IPS-15b (cell line): Measurements from ENCODE around the gene PAOX.
"Not testable (repeated sequence)": the region's sequence is repeated elsewhere in the genome, so short reads cannot be mapped to it uniquely, and the experiment has no call there.

ENCODE experiments used
- H3K27me3 ChIP-seq: one replicate; pipeline ENCODE4 v1.6.1; 2013; ENCODE audit warnings: low read length; ENCODE audit not compliant: control insufficient read depth, insufficient read depth
- H3K36me3 ChIP-seq: one replicate; pipeline ENCODE4 v1.6.1; 2013; ENCODE audit warnings: low read length; ENCODE audit not compliant: control insufficient read depth, insufficient read depth
- H3K4me1 ChIP-seq: one replicate; pipeline ENCODE4 v1.6.1; 2013; ENCODE audit warnings: mild to moderate bottlenecking, low read length; ENCODE audit not compliant: control insufficient read depth, insufficient read depth
- H3K4me3 ChIP-seq: one replicate; pipeline ENCODE4 v1.5.1; 2013; ENCODE audit warnings: low read depth, low read length
- H3K9ac ChIP-seq: one replicate; pipeline ENCODE4 v1.6.1; 2013; ENCODE audit warnings: low read depth, mild to moderate bottlenecking, low read length
- H3K9me3 ChIP-seq: one replicate; pipeline ENCODE4 v1.6.1; 2013; ENCODE audit warnings: mild to moderate bottlenecking, low read length; ENCODE audit not compliant: control insufficient read depth, insufficient read depth

Gene PAOX

DNA sequence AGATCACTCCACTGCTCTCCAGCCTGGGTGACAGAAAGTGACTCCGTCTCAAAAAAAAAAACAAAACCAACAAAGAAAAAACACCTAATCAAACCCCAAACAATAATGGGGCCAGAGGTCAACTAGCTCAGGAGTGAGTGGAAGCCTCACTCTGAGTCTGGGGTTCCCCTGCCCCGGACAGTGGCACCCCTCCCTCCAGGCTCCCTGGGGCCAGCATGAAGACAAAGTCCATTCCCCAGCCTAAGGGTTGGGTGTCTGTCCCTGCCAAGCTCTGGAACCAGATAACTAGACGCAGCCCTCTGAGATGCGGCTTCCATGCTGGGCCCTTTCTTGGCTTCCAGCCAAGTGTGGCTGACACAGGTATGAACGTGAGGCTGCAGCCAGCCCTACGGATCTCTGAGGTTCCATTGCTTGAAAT is 19.5 kb upstream of the PAOX start:
- H3K4me1 ChIP-seq: no peaks in the 10 kb centered on the region
- peaks cover 6% of the 10 kb centered on the region for H3K27me3 ChIP-seq
- H3K4me3 ChIP-seq: no peak overlapping the region
- no peaks in the 10 kb centered on the region for H3K9me3 ChIP-seq
- peaks cover 26% of the 10 kb centered on the region for H3K36me3 ChIP-seq
- no peak overlapping the region for H3K9ac ChIP-seq

DNA sequence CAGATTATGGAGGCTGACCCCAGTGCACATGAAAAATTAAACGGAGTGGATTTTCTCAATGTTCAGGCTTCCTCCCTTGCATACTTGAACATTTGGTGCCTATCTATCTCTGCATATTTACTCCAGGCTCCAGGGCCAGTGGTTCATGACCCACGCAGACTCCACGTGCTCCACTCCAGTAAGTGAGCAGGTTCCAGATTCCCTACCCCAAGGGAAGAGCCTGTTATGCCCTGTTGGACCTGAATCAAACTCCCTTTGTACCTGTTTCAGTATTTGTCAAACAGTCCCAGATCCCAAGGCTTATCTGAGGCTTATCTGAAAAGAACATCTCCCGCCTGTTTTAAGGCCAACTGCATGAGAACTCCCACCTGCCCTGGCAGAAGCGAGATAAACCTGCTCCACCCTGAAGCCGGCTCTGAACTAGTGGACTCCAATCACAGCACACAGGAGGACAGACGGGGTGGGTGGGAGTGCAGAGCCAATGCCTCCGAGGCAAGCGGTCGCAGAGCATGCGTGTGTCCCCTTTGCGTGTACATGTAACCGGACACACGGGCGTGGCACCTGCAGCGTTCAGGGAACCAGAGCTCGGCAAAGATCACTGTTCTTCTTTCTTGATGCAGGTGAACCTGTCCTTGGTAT is 19.0 kb upstream of the PAOX start:
- no peaks in the 10 kb centered on the region for H3K4me1 ChIP-seq
- peaks cover 6% of the 10 kb centered on the region for H3K27me3 ChIP-seq
- no peaks in the 10 kb centered on the region for H3K9me3 ChIP-seq
- H3K9ac ChIP-seq: no peak overlapping the region
- H3K4me3 ChIP-seq: no peak overlapping the region
- peaks cover 26% of the 10 kb centered on the region for H3K36me3 ChIP-seq

DNA sequence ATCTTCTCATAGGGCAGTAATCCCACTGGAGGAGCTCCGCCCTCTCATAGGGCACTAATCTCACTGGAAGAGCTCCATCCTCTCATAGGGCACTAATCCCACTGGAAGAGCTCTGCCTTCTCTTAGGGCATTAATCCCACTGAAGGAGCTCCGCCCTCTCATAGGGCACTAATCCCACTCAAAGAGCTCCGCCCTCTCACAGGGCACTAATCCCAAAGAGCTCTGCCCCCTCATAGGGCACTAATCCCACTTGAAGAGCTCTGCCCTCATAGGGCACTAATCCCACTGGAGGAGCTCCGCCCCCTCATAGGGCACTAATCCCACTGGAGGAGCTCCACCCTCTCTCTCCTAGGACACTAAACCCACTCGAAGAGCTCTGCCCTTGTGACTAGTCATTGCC is 17.8 kb upstream of the PAOX start:
- Histone ChIP-seq H3K9ac (no peak overlapping the region), H3K4me3 (no peak overlapping the region), H3K36me3 (peaks cover 33% of the 10 kb centered on the region), H3K9me3 (no peaks in the 10 kb centered on the region), H3K27me3 (peaks cover 6% of the 10 kb centered on the region), H3K4me1 (no peaks in the 10 kb centered on the region)

DNA sequence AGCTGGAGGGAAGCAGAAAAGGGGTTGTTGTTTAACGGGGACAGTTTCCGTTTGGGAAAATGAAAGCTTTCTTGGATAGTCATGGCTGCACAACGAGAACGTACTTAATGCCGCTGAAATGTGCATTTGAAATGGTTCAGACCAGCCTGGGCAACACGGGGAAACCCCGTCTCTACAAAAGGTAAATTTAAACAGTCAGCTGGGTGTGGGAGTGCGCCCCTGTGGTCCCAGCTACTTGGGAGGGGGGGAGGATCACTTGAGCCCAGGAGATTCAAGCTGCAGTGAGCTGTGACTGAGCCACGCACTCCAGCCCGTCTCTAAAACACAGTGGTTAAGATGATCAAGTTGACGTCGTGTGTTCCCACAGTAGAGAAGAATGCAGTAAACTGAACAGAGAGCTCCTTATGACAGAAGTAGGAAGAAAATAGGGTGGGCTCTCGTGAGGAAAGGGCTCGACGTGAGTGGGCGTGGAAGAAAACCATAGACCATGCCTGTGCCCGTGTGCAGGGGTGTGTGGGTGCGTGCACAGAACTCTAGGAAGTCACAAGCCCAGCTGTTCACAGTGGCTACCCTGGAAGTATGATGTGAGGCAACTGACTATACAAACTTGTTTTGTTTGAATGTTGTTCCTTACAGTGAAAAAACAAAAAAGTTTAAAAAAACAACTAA is 17.2 kb upstream of the PAOX start:
- Histone ChIP-seq H3K27me3 (peaks cover 6% of the 10 kb centered on the region), H3K9me3 (no peaks in the 10 kb centered on the region), H3K4me1 (no peaks in the 10 kb centered on the region), H3K4me3 (no peak overlapping the region), H3K9ac (no peak overlapping the region), H3K36me3 (peaks cover 36% of the 10 kb centered on the region)

DNA sequence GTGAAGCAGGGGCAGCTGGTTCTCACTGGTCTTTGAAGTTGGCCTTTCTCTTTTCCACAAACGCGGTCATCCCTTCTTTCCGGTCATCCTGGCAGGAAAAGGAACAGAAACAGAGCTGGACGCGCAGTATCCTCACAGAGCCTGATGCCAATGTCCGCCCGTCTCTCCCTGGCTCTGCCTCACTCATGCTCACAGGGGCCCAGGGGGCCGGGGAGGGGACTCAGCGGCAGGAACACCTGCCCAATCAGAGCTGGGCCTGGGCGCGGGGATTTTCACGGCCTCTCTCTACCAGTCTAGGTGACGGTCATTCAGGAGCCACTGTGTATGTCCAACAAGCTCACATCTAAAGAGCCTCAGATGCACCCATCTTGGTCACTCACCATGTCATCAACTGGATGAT is 16.2 kb upstream of the PAOX start:
- Histone ChIP-seq H3K27me3 (peaks cover 6% of the 10 kb centered on the region), H3K4me3 (no peak overlapping the region), H3K9me3 (no peaks in the 10 kb centered on the region), H3K36me3 (peaks cover 37% of the 10 kb centered on the region), H3K9ac (no peak overlapping the region), H3K4me1 (no peaks in the 10 kb centered on the region)

DNA sequence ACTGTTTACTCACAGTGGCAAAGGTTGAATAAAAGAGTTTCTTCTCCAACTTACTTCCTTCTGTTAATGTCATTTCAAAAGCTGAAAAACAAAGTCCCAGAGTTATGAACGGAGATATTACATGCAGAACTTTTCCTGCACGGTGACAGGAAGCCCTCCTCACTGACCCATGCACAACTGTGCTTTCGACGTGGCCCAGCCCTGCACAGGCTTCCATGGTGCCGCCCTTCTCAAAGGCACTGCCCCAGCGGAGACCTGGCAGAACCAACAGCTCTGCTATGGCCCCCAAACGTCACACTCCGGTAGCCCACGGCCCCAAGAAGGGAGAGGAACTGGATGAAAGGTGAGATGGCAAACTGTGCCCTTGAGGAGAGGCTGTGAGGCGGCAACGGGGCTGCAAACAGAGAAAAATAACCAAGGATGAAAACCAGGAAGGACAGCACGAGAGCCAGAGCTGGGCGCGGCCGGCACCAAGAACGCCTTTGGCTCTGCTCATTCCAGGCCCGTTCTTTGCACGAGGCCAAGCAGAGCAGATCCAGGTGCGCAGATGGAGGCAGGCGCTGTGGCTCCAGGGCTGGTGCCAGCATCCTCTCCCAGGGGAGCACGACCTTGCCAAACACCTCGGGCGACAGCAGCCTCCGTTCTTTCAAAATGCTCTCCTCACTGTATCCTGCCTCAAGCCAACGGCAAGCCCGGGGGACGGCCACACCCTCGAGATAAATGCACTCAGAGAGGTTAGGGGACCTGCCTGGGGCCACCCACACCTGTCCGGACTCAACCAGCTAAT is 14.2 kb upstream of the PAOX start:
- peaks cover 4% of the 10 kb centered on the region for H3K27me3 ChIP-seq
- H3K4me3 ChIP-seq: no peak overlapping the region
- H3K4me1 ChIP-seq: no peaks in the 10 kb centered on the region
- no peaks in the 10 kb centered on the region for H3K9me3 ChIP-seq
- H3K36me3 ChIP-seq: peaks cover 45% of the 10 kb centered on the region
- H3K9ac ChIP-seq: no peak overlapping the region

DNA sequence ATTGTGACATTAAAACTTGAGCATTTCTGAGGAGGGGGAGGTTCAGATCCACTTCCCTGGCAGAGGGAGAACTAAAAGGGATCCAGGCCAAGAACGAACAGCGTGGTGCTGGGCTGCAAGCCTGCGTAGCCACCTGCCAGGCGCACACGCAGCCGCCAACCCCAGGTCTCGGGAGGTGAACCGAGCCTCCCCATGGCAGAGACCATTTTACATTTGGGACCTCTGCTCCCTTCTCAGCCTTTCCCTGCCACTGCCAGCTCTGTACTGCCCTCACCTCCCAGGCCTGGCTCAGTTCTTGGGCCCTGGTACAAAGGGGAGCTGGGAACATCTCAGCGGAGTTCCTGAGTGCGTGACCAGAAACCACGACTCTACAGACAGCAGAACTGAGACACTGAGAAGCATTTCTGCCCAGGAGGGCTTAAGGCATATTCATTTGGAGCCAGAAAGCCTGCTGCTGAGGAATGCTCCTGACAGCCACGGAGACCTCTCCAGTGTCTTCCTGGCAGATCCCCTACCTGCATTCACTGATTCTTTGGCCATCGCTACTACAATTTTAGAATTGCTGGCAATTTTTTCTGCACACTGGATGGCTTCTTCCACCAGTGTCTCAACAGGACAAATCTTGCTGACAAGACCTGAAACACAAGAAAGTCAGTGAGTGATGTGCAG is 13.5 kb upstream of the PAOX start:
- H3K4me1 ChIP-seq: no peaks in the 10 kb centered on the region
- no peak overlapping the region for H3K9ac ChIP-seq
- H3K4me3 ChIP-seq: no peak overlapping the region
- no peaks in the 10 kb centered on the region for H3K9me3 ChIP-seq
- H3K36me3 ChIP-seq: peaks cover 52% of the 10 kb centered on the region
- no peaks in the 10 kb centered on the region for H3K27me3 ChIP-seq

DNA sequence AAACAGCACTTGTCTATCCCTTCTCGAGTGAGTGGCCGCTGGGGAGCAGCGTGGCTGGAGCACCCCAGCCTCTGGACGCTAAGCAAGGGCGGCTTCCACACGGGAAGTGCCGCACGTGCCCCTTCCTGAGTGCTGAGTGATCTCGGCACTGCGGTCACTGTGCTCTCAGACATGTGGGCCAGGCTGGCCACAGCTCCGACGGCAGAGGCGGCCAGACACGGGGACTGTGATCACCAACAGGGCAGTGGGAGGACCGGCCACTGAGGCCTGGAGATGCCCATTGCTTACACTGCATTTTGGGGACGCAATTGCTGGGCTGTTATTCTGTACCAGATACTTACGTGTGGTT is 13.0 kb upstream of the PAOX start:
- H3K9ac ChIP-seq: no peak overlapping the region
- no peak overlapping the region for H3K4me3 ChIP-seq
- no peaks in the 10 kb centered on the region for H3K27me3 ChIP-seq
- no peaks in the 10 kb centered on the region for H3K4me1 ChIP-seq
- no peaks in the 10 kb centered on the region for H3K9me3 ChIP-seq
- peaks cover 52% of the 10 kb centered on the region for H3K36me3 ChIP-seq

DNA sequence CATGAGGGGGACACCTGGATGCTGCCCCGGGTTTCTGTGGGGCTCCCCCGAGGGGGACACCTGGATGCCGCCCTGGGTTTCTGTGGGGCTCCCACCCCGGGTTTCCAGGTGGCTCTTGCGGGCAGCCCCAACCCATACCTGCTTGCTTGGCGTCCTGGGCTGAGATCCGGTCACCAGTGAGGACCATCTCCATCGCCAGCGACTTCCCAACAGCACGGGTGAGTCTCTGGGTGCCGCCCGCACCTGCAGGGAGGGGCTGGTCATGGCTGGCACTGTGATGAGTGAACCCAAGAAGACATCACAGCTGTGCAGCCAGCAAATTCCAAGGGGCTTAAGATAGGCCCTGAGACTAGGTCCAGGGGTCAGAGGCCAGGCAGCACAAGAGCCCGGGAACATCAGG is 12.3 kb upstream of the PAOX start:
- peaks cover 58% of the 10 kb centered on the region for H3K36me3 ChIP-seq
- H3K4me3 ChIP-seq: no peak overlapping the region
- H3K27me3 ChIP-seq: no peaks in the 10 kb centered on the region
- H3K9ac ChIP-seq: no peak overlapping the region
- no peaks in the 10 kb centered on the region for H3K9me3 ChIP-seq
- no peaks in the 10 kb centered on the region for H3K4me1 ChIP-seq

DNA sequence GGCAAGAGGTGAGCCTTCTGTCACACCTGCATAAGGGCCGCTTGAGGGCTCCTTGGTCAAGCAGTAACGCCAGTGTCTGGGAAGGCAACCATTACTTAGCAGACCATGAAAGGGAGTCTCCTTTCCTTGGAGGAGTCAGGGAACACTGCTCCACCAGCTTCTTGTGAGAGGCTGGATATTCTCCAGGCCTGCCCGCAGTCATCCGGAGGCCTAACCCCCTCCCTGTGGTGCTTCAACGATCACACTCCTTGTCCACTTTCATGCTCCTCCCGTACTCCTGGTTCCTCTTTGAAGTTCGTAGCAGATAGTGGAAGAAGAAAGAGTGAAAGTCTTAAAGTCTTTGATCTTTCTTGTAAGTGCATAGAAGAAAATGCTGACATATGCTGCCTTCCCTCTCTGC is 11.6 kb upstream of the PAOX start:
- not testable (repeated sequence) for H3K4me3 ChIP-seq, H3K4me1 ChIP-seq, H3K27me3 ChIP-seq, H3K9me3 ChIP-seq, H3K9ac ChIP-seq
- peaks cover 55% of the 10 kb centered on the region for H3K36me3 ChIP-seq

DNA sequence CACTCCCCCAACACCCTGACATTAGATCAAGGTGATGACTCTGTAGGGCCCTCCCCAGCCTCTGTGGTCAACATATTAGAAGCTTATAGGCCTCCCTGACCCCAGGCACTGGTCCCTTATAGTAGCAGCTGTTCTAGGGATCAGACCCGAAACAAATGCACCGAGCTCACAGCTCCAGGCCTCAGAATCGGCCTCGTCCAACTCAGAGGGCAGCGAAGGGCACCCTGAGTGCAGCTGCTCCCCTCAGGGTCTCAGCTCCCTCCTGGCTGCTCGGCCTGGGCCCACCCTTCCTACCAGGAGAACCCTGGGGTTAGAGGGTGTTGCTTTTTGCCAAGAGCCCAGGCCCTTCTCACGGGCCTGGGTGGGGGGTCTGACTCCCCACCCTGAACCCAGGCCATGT is 10.9 kb upstream of the PAOX start:
- Histone ChIP-seq H3K36me3 (peaks cover 48% of the 10 kb centered on the region), H3K4me3 (no peak overlapping the region), H3K9me3 (no peaks in the 10 kb centered on the region), H3K27me3 (no peaks in the 10 kb centered on the region), H3K9ac (no peak overlapping the region), H3K4me1 (no peaks in the 10 kb centered on the region)
